Peyer's patch (tissue), 4 donors: ENCODE measurements around the gene AP5B1. TPM values are rescaled to one million over a fixed set of nuclear protein-coding genes. Genes with fewer than 3 reads are reported as not detected.

Experiments used
- DNase-seq, 3 donors: peaks; one replicate each; pipeline ENCODE4 v3.0.0-alpha.2; 2017 to 2019
- H3K27ac ChIP-seq, 4 donors: fragments of 200-600 bp; sonication (generic); one replicate each; pipeline ENCODE4 v1.5.1; 2016 to 2019
- H3K27me3 ChIP-seq, 2 donors: fragments of 200-600 bp; sonication (generic); one replicate each; pipeline ENCODE4 v1.5.1; 2019
- H3K36me3 ChIP-seq, 3 donors: fragments of 200-600 bp; sonication (generic); one replicate each; pipeline ENCODE4 v1.5.1; 2016 to 2019
- H3K4me1 ChIP-seq, 4 donors: fragments of 200-600 bp; sonication (generic); one replicate each; pipeline ENCODE4 v1.5.1; 2016 to 2019
- H3K4me3 ChIP-seq, 4 donors: fragments of 200-600 bp; sonication (generic); 1 replicate in 3 of 4; 2 replicates in 1 of 4; pipeline ENCODE4 v1.5.1; 2016 to 2019; ENCODE audit warnings: mild to moderate bottlenecking in 1 of 4
- H3K9me3 ChIP-seq, 4 donors: fragments of 200-600 bp; sonication (generic); one replicate each; pipeline ENCODE4 v1.5.1; 2016 to 2019; ENCODE audit warnings: mild to moderate bottlenecking in 1 of 4
- CTCF ChIP-seq, 6 experiments: fragments of 450-650 bp in 4 of 6; fragments of 200-600 bp in 2 of 6; sonication (generic) in 1 of 6; IDR thresholded peaks; one replicate each; pipeline ENCODE4 v1.5.1; 2017 to 2019; ENCODE audit warnings: antibody characterized with exemption in 6 of 6, mild to moderate bottlenecking in 3 of 6, moderate library complexity in 1 of 6
- POLR2A ChIP-seq, 2 donors: fragments of 450-650 bp; IDR thresholded peaks; one replicate each; pipeline ENCODE4 v1.5.1; 2017; ENCODE audit warnings: antibody characterized with exemption in 2 of 2, mild to moderate bottlenecking in 2 of 2, moderate library complexity in 2 of 2
- total RNA-seq, 4 donors: library from RNA; depleted of rRNA; stranded (reverse); fragments of >200 nt; gene quantifications; one replicate each; pipeline ENCODE4 v1.1.0, GENCODE V29; 2016

AP5B1 gene
- total RNA-seq, 4 donors from 2014 or later = 14.9 to 35.8 (median 35.0) TPM

- H3K9me3 ChIP-seq = no peaks in the 10 kb centered on the region
- peaks cover 0 to 5% (median 0%) of the 10 kb centered on the region in 3 donors for H3K36me3 ChIP-seq
- DNase-seq = no peak
- H3K4me3 ChIP-seq = peak overlapping the region in 2 of 4 donors; percentile 68 to 78
- TF ChIP-seq POLR2A (IDR thresholded peaks at IDR 0.05) = no peak
- H3K4me1 ChIP-seq = peaks cover 3 to 66% (median 26%) of the 10 kb centered on the region in 4 donors
- peaks cover 0 to 9% of the 10 kb centered on the region in 2 donors for H3K27me3 ChIP-seq
- H3K27ac ChIP-seq = peak overlapping the region in 3 of 4 donors; percentile 84 to 95 (median 85)
Measured at GRCh38 chr11:65789230-65790103, 8.7 kb upstream of the AP5B1 start.

- Histone ChIP-seq H3K36me3 (no peaks in the 10 kb centered on the region), H3K4me1 (peaks cover under 1 to 60% (median 26%) of the 10 kb centered on the region in 4 donors), H3K27me3 (peaks cover 0 to 9% of the 10 kb centered on the region in 2 donors), H3K9me3 (no peaks in the 10 kb centered on the region), H3K27ac (peak overlapping the region in 3 of 4 donors; percentile 84 to 95 (median 85)), H3K4me3 (peak overlapping the region in 3 of 4 donors; percentile 43 to 78 (median 68))
- DNase-seq = no peak
- TF ChIP-seq POLR2A (IDR thresholded peaks at IDR 0.05) (no peak), CTCF (IDR thresholded peaks at IDR 0.05) (no peak)
Measured at GRCh38 chr11:65788821-65789220, 8.0 kb upstream of the AP5B1 start.

- peak in 2 of 3 donors; percentile 91 for DNase-seq
- H3K4me1 ChIP-seq = peaks cover 0 to 53% (median 26%) of the 10 kb centered on the region in 4 donors
Measured at GRCh38 chr11:65787649-65788622, 7.2 kb upstream of the AP5B1 start.

GRCh38 chr11:65786786-65787636 lies 6.2 kb upstream of the AP5B1 start, which contains the start of gene OVOL1:
Gene OVOL1, plus strand, starts transcription at chr11:65787063. Its CDS starts 311 bp downstream, at chr11:65787374.
- H3K4me3 ChIP-seq = peak within 1 kb of the TSS; percentile 43 to 78 (median 60)
- peaks cover 0 to 9% of the 10 kb centered on the region in 2 donors for H3K27me3 ChIP-seq
- no peaks in the 10 kb centered on the region for H3K36me3 ChIP-seq
- H3K9me3 ChIP-seq = no peaks in the 10 kb centered on the region
- H3K27ac ChIP-seq = peak within 1 kb of the TSS; percentile 56 to 95 (median 84)
- TF ChIP-seq POLR2A (IDR thresholded peaks at IDR 0.05) = peak; percentile 87 to 92
- TF ChIP-seq CTCF (IDR thresholded peaks at IDR 0.05) = no peak
- H3K4me1 ChIP-seq = peaks cover 0 to 46% (median 24%) of the 10 kb centered on the region in 4 donors
- peak; percentile 53 to 91 (median 88) for DNase-seq

More at GRCh38 chr11:65787649-65788622, 7.2 kb upstream of the AP5B1 start:
- Histone ChIP-seq H3K27ac (peak overlapping the region in 3 of 4 donors; percentile 84 to 95 (median 85)), H3K9me3 (no peaks in the 10 kb centered on the region), H3K27me3 (peaks cover 0 to 9% of the 10 kb centered on the region in 2 donors), H3K4me3 (peak overlapping the region; percentile 43 to 78 (median 60)), H3K36me3 (no peaks in the 10 kb centered on the region)
- no peak for TF ChIP-seq CTCF (IDR thresholded peaks at IDR 0.05)
- TF ChIP-seq POLR2A (IDR thresholded peaks at IDR 0.05) = peak in 1 of 2 donors; percentile 67

GRCh38 chr11:65786008-65786785 lies 5.4 kb upstream of the AP5B1 start:
- H3K4me3 ChIP-seq = peak overlapping the region; percentile 43 to 78 (median 60)
- DNase-seq = peak in 1 of 3 donors; percentile 63
- H3K27me3 ChIP-seq = peaks cover 0 to 9% of the 10 kb centered on the region in 2 donors
- H3K36me3 ChIP-seq = no peaks in the 10 kb centered on the region
- no peak for TF ChIP-seq POLR2A (IDR thresholded peaks at IDR 0.05)
- TF ChIP-seq CTCF (IDR thresholded peaks at IDR 0.05) = no peak
- peak overlapping the region in 3 of 4 donors; percentile 47 to 95 (median 55) for H3K27ac ChIP-seq
- H3K9me3 ChIP-seq = no peaks in the 10 kb centered on the region
- H3K4me1 ChIP-seq = peaks cover 0 to 38% (median 23%) of the 10 kb centered on the region in 4 donors
